WERI-Rb-1 (cell line): ENCODE results near the gene FAM149A.

Experiments
- DNase-seq: peaks from one replicate; pipeline ENCODE4 v3.0.0-alpha.2; 2020
- H3K27ac ChIP-seq: fragments of 250-450 bp; sonication (Bioruptor Pico); 2 replicates; pipeline ENCODE4 v1.5.1; 2020; ENCODE audit warnings: mild to moderate bottlenecking, moderate library complexity
- H3K27me3 ChIP-seq: fragments of 250-450 bp; sonication (Bioruptor Pico); 2 replicates; pipeline ENCODE4 v1.5.1; 2021; ENCODE audit warnings: mild to moderate bottlenecking, low read depth, moderate library complexity; ENCODE audit not compliant: insufficient read depth, severe bottlenecking
- H3K36me3 ChIP-seq: fragments of 250-450 bp; sonication (Bioruptor Pico); 2 replicates; pipeline ENCODE4 v1.5.1; 2020; ENCODE audit warnings: mild to moderate bottlenecking, moderate library complexity
- H3K4me3 ChIP-seq: 2 replicates; pipeline ENCODE4 v1.5.1; 2011; ENCODE audit warnings: low read depth, mild to moderate bottlenecking, control low read depth, low read length
- H3K9me3 ChIP-seq: fragments of 250-450 bp; sonication (Bioruptor Pico); 2 replicates; pipeline ENCODE4 v1.5.1; 2021; ENCODE audit warnings: mild to moderate bottlenecking, moderate library complexity; ENCODE audit not compliant: severe bottlenecking
- TF ChIP-seq, protein P1 (sequence below): IDR thresholded peaks from 2 replicates; pipeline ENCODE4 v1.5.1; 2011; ENCODE audit warnings: low read depth, mild to moderate bottlenecking, control low read depth, inconsistent platforms, low read length

FAM149A gene

DNA sequence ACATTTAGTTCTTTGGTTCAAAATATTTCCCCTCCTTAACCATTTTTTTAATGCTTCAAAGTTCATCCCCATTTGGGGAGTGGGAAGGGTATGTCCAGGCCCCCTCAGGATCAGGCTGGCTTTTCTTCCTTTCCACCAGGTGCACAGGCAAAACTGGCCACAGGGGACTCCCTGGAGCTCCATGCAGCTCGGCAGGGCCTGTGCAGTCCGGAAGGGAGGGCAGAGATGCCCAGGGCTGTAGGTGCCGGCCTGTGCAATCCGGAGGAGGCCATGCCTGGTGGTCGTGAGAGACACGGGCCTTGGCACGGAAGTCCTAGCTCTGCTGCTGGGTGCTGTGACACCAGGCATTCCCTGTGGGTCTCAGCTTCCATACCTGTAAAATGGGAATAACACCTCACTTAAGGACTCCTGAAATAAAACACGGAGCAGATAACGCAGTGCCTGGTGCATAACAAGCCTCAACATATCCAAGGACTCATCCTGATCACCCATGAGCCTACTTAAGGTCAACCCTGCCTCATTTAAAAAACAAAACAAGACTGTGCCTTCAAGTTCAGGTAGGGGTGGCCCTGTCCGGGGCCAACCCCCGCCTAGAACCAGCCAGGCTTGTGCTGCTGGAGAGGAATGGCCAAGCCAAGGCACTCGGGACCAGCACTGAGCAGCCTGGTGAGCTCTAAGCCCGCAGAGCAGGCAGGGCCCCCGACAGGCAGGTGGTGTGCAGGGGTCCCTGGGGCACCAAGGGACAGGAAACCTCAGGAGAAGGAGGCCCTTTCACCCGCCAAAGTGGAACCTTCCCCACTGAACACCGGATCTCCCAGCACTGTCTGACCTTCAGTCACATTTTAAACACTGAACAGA lies 65.7 kb downstream of the FAM149A start:
- H3K27me3 ChIP-seq: peaks cover 51% of the 10 kb centered on the region
- DNase-seq: no peak
- no peaks in the 10 kb centered on the region for H3K9me3 ChIP-seq
- TF ChIP-seq, protein P1, sequence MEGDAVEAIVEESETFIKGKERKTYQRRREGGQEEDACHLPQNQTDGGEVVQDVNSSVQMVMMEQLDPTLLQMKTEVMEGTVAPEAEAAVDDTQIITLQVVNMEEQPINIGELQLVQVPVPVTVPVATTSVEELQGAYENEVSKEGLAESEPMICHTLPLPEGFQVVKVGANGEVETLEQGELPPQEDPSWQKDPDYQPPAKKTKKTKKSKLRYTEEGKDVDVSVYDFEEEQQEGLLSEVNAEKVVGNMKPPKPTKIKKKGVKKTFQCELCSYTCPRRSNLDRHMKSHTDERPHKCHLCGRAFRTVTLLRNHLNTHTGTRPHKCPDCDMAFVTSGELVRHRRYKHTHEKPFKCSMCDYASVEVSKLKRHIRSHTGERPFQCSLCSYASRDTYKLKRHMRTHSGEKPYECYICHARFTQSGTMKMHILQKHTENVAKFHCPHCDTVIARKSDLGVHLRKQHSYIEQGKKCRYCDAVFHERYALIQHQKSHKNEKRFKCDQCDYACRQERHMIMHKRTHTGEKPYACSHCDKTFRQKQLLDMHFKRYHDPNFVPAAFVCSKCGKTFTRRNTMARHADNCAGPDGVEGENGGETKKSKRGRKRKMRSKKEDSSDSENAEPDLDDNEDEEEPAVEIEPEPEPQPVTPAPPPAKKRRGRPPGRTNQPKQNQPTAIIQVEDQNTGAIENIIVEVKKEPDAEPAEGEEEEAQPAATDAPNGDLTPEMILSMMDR: 0 out of 2 replicates have a peak, but pooled peaks have one; percentile 17
- no peaks in the 10 kb centered on the region for H3K36me3 ChIP-seq
- H3K27ac ChIP-seq: no peak overlapping the region
- H3K4me3 ChIP-seq: no peak overlapping the region

DNA sequence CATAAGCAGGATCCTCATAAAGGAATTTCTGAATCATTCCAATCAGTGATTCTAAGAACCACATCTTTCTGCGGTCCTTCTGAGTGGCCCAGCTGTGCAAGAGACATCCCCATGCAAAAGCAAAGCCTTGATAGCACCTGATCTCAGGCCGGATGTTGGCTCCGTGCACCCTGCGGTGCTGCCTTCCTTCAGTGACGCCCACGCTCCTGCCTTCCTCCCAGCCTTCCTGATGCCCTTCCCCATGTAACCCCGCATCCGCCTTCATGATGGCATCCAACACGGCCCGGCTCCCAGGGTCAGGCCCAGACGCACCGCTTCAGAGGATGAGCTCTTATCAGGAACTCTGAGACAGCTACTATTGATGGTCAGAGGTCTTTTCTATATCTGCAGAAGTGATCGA lies 66.5 kb downstream of the FAM149A start:
- no peak overlapping the region for H3K4me3 ChIP-seq
- DNase-seq: no peak
- no peak overlapping the region for H3K27ac ChIP-seq
- TF ChIP-seq, protein P1: no peak
- H3K36me3 ChIP-seq: no peaks in the 10 kb centered on the region
- peaks cover 43% of the 10 kb centered on the region for H3K27me3 ChIP-seq
- no peaks in the 10 kb centered on the region for H3K9me3 ChIP-seq

- TF ChIP-seq, protein P1: no peak
- DNase-seq: no peak
- H3K27me3 ChIP-seq: peaks cover 53% of the 10 kb centered on the region
Measured at GRCh38 chr4:186172546-186172945, 68.0 kb downstream of the FAM149A start.

GRCh38 chr4:186188107-186188506 lies 83.6 kb downstream of the FAM149A start:
- H3K9me3 ChIP-seq: no peaks in the 10 kb centered on the region
- peaks cover 68% of the 10 kb centered on the region for H3K27me3 ChIP-seq
- H3K27ac ChIP-seq: no peak overlapping the region
- no peaks in the 10 kb centered on the region for H3K36me3 ChIP-seq
- H3K4me3 ChIP-seq: no peak overlapping the region
- no peak for DNase-seq
- TF ChIP-seq, protein P1: no peak

More at GRCh38 chr4:186172546-186172945, 68.0 kb downstream of the FAM149A start:
- Histone ChIP-seq H3K4me3 (no peak overlapping the region), H3K36me3 (no peaks in the 10 kb centered on the region), H3K9me3 (no peaks in the 10 kb centered on the region), H3K27ac (no peak overlapping the region)

- H3K27me3 ChIP-seq: peaks cover 84% of the 10 kb centered on the region
- TF ChIP-seq, protein P1: no peak
- H3K36me3 ChIP-seq: no peaks in the 10 kb centered on the region
- H3K27ac ChIP-seq: no peak overlapping the region
- H3K9me3 ChIP-seq: no peaks in the 10 kb centered on the region
- H3K4me3 ChIP-seq: no peak overlapping the region
- DNase-seq: no peak
Measured at GRCh38 chr4:186189656-186190055, 85.2 kb downstream of the FAM149A start.
